GM12878 (cell line): Measurements from ENCODE around the gene PTGR3. TPM values are rescaled to one million over a fixed set of nuclear protein-coding genes. Genes with fewer than 3 reads are reported as not detected.

Source experiments
- ATAC-seq: fragments of 200-7000 bp; cut with Tn5 transposase; 3 replicates; pipeline ENCODE4 v1.9.1; 2020; ENCODE audit warnings: mild to moderate bottlenecking, moderate library complexity
- BruUV-seq: library from RNA; stranded (reverse); fragments of 400-500 nt; replicated peaks from 2 replicates; lab custom pipeline; 2021; lab: Mats Ljungman, UMichigan
- CTCF ChIA-PET: fragments of 300-600 bp; sonication (Branson Sonifier 250); formaldehyde crosslinking; extraction: SDS; loops from one replicate; lab custom pipeline; 2021; ENCODE audit warnings: inconsistent platforms; lab: Yijun Ruan, JAX
- POLR2A ChIA-PET: fragments of 350-600 bp; formaldehyde crosslinking; extraction: SDS; loops from one replicate; lab custom pipeline; 2021; ENCODE audit warnings: inconsistent platforms; lab: Charles Lee
- RAD21 ChIA-PET: fragments of 300-600 bp; sonication (Branson Sonifier 250); formaldehyde crosslinking; loops from one replicate; lab custom pipeline; 2023; ENCODE audit warnings: antibody characterized with exemption; ENCODE audit not compliant: unreplicated experiment; lab: Charles Lee
- SMC1A ChIA-PET: fragments of 300-600 bp; sonication (Branson Sonifier 250); formaldehyde crosslinking; loops from one replicate; lab custom pipeline; 2023; ENCODE audit not compliant: unreplicated experiment, uncharacterized antibody; lab: Charles Lee
- DNase-seq: peaks from one replicate; pipeline ENCODE4 v3.0.0-alpha.2; 2011; ENCODE audit warnings: low read depth, low spot score
- FAIRE-seq: peaks from 3 replicates; lab custom pipeline; 2011; peaks lifted over from hg19 to GRCh38; lab: Jason Lieb, UNC
- H2AFZ ChIP-seq: 2 replicates; pipeline ENCODE4 v1.6.0; 2011; ENCODE audit warnings: low read depth, low read length, control low read depth; ENCODE audit not compliant: control insufficient read depth
- H3K27ac ChIP-seq: 2 replicates; pipeline ENCODE4 v1.5.1; 2011; ENCODE audit warnings: control low read depth; ENCODE audit not compliant: control insufficient read depth, insufficient read depth
- H3K27me3 ChIP-seq, 2 experiments: replicated peaks in 1 of 2; 2 replicates each; pipeline versions ENCODE4 v1.6.0 to v1.6.1; 2011; ENCODE audit warnings: low read length in 1 of 2; ENCODE audit not compliant: control insufficient read depth in 2 of 2, insufficient read depth in 2 of 2
- H3K36me3 ChIP-seq, 2 experiments: 2 replicates each; pipeline ENCODE4 v1.5.1; 2011; ENCODE audit warnings: low read length in 1 of 2; ENCODE audit not compliant: control insufficient read depth in 2 of 2, insufficient read depth in 2 of 2
- H3K4me1 ChIP-seq: 2 replicates; pipeline ENCODE4 v1.6.1; 2011; ENCODE audit warnings: mild to moderate bottlenecking, low read length, moderate library complexity, mixed read lengths; ENCODE audit not compliant: control insufficient read depth, insufficient read depth
- H3K4me2 ChIP-seq: 2 replicates; pipeline ENCODE4 v1.6.0; 2011; ENCODE audit warnings: control low read depth; ENCODE audit not compliant: control insufficient read depth, insufficient read depth
- H3K4me3 ChIP-seq: fragments of 200-600 bp; sonication (generic); 2 replicates; pipeline ENCODE4 v1.5.1; 2016
- H3K79me2 ChIP-seq: 2 replicates; pipeline ENCODE4 v1.6.0; 2011; ENCODE audit warnings: low read length; ENCODE audit not compliant: control insufficient read depth, insufficient read depth
- H3K9ac ChIP-seq: 2 replicates; pipeline ENCODE4 v1.8.0; 2011; ENCODE audit warnings: low read length, control low read depth, mixed read lengths; ENCODE audit not compliant: control insufficient read depth, insufficient read depth
- H3K9me3 ChIP-seq: replicated peaks from 3 replicates; pipeline ENCODE4 v1.5.1; 2011; ENCODE audit warnings: mild to moderate bottlenecking, low read length; ENCODE audit not compliant: control insufficient read depth, insufficient read depth
- H4K20me1 ChIP-seq: 2 replicates; pipeline ENCODE4 v1.6.0; 2011; ENCODE audit not compliant: control insufficient read depth, insufficient read depth
- E2F4 ChIP-seq: IDR thresholded peaks from 2 replicates; pipeline ENCODE4 v1.6.1; 2012; ENCODE audit warnings: low read depth, low read length, improper control_type of control experiment
- FOXK2 ChIP-seq: fragments of 450-650 bp; IDR thresholded peaks from 2 replicates; pipeline ENCODE4 v1.6.1; 2017; ENCODE audit warnings: mild to moderate bottlenecking, moderate library complexity
- IRF3 ChIP-seq: fragments of 450-650 bp; IDR thresholded peaks from 2 replicates; pipeline ENCODE4 v1.6.1; 2014; ENCODE audit warnings: mild to moderate bottlenecking
- RB1 ChIP-seq: fragments of 450-650 bp; formaldehyde crosslinking; IDR thresholded peaks from 2 replicates; pipeline ENCODE4 v1.6.1; 2017; ENCODE audit warnings: mild to moderate bottlenecking, borderline replicate concordance
- SMAD1 ChIP-seq: fragments of 450-650 bp; IDR thresholded peaks from 2 replicates; pipeline ENCODE4 v1.6.1; 2018; ENCODE audit warnings: mild to moderate bottlenecking, low read depth; ENCODE audit not compliant: partially characterized antibody
- SMC3 ChIP-seq: IDR thresholded peaks from 2 replicates; pipeline ENCODE4 v1.6.1; 2011; ENCODE audit warnings: low read length, improper control_type of control experiment, borderline replicate concordance
- SPI1 ChIP-seq: IDR thresholded peaks from 2 replicates; pipeline ENCODE4 v1.6.1; 2011; ENCODE audit warnings: low read depth, mild to moderate bottlenecking, low read length, moderate library complexity, borderline replicate concordance; ENCODE audit not compliant: insufficient read depth
- USF1 ChIP-seq: IDR thresholded peaks from 2 replicates; pipeline ENCODE4 v1.6.1; 2011; ENCODE audit warnings: borderline replicate concordance, low read depth, mild to moderate bottlenecking, moderate library complexity, mixed read lengths, low read length; ENCODE audit not compliant: insufficient read depth; ENCODE audit errors: extremely low read length
- WGBS: methylation state at CpG from one replicate; pipeline ENCODE4 v1.1.6; 2016; ENCODE audit warnings: low lambda C conversion rate; ENCODE audit not compliant: insufficient replicate concordance, insufficient coverage; ENCODE audit errors: missing lambda C conversion rate; 5-methylcytosine and 5-hydroxymethylcytosine counted together
- in situ Hi-C: fragments of 300-500 bp; cut with MboI; formaldehyde crosslinking; loops from 9 replicates; pipeline ENCODE4 v1.14.3; 2018; ENCODE audit warnings: mixed read lengths
- intact Hi-C: fragments of 100-400 bp; cut with micrococcal nuclease; formaldehyde crosslinking; loops from one replicate; pipeline ENCODE4 v1.14.2; 2022; ENCODE audit not compliant: unreplicated experiment
- polyA plus RNA-seq, 11 experiments: library from polyadenylated mRNA; depleted of rRNA in 4 of 11; unstranded in 6 of 11; stranded (reverse) in 5 of 11; fragments of >200 nt; fragmentation: Nextera tagmentation in 4 of 11; fragmentation: Illumina TruSeq in 1 of 11; extraction: Ambion mirVana in 4 of 11; extraction: Trizol in 1 of 11; gene quantifications; 1 replicate in 1 of 11; 2 replicates in 10 of 11; pipeline versions ENCODE4 v1.2.1 to v1.2.3, GENCODE V29; 2011 to 2016; ENCODE audit warnings: inconsistent platforms in 2 of 11, missing spikeins in 2 of 11, low read depth in 1 of 11
- total RNA-seq, 4 experiments: library from RNA; depleted of rRNA in 3 of 4; stranded (reverse); fragments of >200 nt in 3 of 4; fragmentation: Illumina TruSeq in 1 of 4; extraction: Trizol in 1 of 4; gene quantifications; 2 replicates each; pipeline versions ENCODE4 v1.2.1 to v1.2.3, GENCODE V29; 2013 to 2021
- TF ChIP-seq, protein P1 (sequence below): fragments of 450-650 bp; IDR thresholded peaks from 2 replicates; pipeline ENCODE4 v1.6.1; 2018; ENCODE audit warnings: borderline replicate concordance, mild to moderate bottlenecking; ENCODE audit not compliant: partially characterized antibody

Gene PTGR3
- total and polyA plus RNA-seq, 10 of the 15 experiments (the other 5 are each of a cell fraction or from before 2014, with no cell fraction given) = 6.2 to 69.8 (median 21.9) TPM

- FAIRE-seq = no peak
- H3K27ac ChIP-seq = no peak overlapping the region
These were observed 46.5 kb downstream of the PTGR3 start for GRCh38 chr18:75162467-75162866.

More at GRCh38 chr18:75162467-75162866, 46.5 kb downstream of the PTGR3 start:
- ChIA-PET SMC1A (no interaction called here), POLR2A (no interaction called here), CTCF (no interaction called here), RAD21 (no interaction called here)
- no peak for TF ChIP-seq USF1
- TF ChIP-seq E2F4 = no peak
- no peak for TF ChIP-seq SMAD1
- TF ChIP-seq SPI1 = no peak
- no peak for TF ChIP-seq RB1
- TF ChIP-seq, protein P1, sequence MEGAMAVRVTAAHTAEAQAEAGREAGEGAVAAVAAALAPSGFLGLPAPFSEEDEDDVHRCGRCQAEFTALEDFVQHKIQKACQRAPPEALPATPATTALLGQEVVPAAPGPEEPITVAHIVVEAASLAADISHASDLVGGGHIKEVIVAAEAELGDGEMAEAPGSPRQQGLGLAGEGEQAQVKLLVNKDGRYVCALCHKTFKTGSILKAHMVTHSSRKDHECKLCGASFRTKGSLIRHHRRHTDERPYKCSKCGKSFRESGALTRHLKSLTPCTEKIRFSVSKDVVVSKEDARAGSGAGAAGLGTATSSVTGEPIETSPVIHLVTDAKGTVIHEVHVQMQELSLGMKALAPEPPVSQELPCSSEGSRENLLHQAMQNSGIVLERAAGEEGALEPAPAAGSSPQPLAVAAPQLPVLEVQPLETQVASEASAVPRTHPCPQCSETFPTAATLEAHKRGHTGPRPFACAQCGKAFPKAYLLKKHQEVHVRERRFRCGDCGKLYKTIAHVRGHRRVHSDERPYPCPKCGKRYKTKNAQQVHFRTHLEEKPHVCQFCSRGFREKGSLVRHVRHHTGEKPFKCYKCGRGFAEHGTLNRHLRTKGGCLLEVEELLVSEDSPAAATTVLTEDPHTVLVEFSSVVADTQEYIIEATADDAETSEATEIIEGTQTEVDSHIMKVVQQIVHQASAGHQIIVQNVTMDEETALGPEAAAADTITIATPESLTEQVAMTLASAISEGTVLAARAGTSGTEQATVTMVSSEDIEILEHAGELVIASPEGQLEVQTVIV = no peak
- TF ChIP-seq IRF3 = no peak
- TF ChIP-seq SMC3 = no peak
- TF ChIP-seq FOXK2 = no peak
- 64% methylated on average over 3 of the region's 3 CpGs for WGBS
- no peak overlapping the region for H3K4me3 ChIP-seq
- ATAC-seq (no peak), DNase-seq (no peak)
- no peaks in the 10 kb centered on the region for H3K79me2 ChIP-seq
- H4K20me1 ChIP-seq = no peaks in the 10 kb centered on the region
- no peaks in the 10 kb centered on the region for H3K9me3 ChIP-seq
- no peak overlapping the region for H2AFZ ChIP-seq
- no TSS peak for BruUV-seq
- H3K4me1 ChIP-seq = no peaks in the 10 kb centered on the region
- no peaks in the 10 kb centered on the region for H3K36me3 ChIP-seq
- H3K4me2 ChIP-seq = no peak overlapping the region
- in situ Hi-C loops (no loop called here), intact Hi-C loops (no loop called here)
- H3K27me3 ChIP-seq = no peaks in the 10 kb centered on the region; a peak in 2 of 4 replicates
- no peak overlapping the region for H3K9ac ChIP-seq
